PC-9 (cell line): ENCODE data around the gene SRBD1.

Experiments
- EZH2 ChIP-seq: fragments of 200-600 bp; sonication (generic); IDR thresholded peaks from 2 replicates; pipeline ENCODE4 v1.8.0; 2017; ENCODE audit warnings: antibody characterized with exemption, low read depth
- TF ChIP-seq, protein P1 (sequence below): fragments of 200-600 bp; sonication (generic); conservative IDR thresholded peaks from 2 replicates; pipeline ENCODE4 v1.6.1; 2017; ENCODE audit warnings: mixed run types, antibody characterized with exemption, mild to moderate bottlenecking, moderate library complexity

DNA sequence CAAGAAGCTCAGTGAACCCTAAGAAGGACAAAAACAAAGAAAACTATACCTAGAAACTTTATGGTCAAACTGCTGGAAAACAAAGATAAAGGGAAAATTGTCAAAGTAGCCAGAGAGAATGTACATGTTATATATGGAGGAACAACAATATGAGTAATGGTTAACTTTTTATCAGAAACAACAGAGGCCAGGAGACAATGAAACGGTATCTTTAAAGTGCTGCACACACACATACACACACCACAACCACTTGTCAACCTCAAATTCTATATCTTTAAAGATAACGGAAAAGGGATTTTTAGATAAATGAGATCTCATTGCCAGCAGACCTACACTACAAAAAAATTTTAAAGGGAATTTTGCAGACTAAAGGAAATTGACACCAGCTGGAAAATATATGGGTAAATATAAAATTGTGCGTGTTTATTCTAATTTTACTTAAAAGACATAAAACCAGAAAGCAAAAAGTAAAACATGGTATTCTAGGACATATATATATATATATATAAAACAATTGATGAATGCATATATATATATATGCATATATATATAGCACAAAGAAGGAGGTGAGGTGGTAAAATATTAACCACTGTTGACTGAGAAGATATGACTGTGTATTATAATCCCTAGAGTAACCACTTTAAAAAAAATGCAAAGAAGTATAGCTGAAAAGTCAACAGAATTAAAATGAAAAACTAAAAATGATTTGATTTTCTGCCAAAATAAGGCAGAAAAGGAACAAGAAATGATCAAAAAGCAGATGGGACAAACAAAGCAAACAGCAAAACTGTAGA lies 172.0 kb downstream of the SRBD1 start:
- TF ChIP-seq, protein P1, sequence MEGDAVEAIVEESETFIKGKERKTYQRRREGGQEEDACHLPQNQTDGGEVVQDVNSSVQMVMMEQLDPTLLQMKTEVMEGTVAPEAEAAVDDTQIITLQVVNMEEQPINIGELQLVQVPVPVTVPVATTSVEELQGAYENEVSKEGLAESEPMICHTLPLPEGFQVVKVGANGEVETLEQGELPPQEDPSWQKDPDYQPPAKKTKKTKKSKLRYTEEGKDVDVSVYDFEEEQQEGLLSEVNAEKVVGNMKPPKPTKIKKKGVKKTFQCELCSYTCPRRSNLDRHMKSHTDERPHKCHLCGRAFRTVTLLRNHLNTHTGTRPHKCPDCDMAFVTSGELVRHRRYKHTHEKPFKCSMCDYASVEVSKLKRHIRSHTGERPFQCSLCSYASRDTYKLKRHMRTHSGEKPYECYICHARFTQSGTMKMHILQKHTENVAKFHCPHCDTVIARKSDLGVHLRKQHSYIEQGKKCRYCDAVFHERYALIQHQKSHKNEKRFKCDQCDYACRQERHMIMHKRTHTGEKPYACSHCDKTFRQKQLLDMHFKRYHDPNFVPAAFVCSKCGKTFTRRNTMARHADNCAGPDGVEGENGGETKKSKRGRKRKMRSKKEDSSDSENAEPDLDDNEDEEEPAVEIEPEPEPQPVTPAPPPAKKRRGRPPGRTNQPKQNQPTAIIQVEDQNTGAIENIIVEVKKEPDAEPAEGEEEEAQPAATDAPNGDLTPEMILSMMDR, result no peak
- TF ChIP-seq EZH2, result no peak
